HG03135 (cell line): ENCODE measurements around the gene PDE3A.

ENCODE experiments used
- ATAC-seq: cut with Tn5 transposase; IDR thresholded peaks from one replicate; pipeline ENCODE4 v1.9.1; 2021; ENCODE audit warnings: mild to moderate bottlenecking, moderate library complexity; ENCODE audit not compliant: unreplicated experiment

PDE3A gene

GRCh38 chr12:20657496-20657895 is 289.2 kb downstream of the PDE3A start:
- ATAC-seq = no peak

DNA sequence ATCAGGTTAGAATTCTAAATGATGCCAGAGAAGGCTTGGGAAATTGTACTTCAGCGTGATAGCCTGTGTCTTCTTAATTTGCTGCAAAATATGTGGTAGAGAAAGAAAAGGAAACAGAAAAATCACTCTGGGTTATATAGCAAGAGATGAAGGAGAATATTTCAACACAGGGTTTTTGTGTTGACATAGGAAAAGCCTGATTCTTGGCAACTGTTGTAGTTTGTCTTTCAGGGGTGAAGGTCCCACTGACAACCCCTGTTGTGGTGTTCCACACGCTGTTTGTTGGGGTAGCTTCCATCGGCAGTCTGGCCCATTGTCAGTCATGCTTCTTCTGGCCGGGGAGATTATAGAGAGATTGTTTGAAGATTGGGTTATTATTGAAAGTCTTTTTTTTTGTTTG is 313.0 kb downstream of the PDE3A start:
- ATAC-seq = no peak

DNA sequence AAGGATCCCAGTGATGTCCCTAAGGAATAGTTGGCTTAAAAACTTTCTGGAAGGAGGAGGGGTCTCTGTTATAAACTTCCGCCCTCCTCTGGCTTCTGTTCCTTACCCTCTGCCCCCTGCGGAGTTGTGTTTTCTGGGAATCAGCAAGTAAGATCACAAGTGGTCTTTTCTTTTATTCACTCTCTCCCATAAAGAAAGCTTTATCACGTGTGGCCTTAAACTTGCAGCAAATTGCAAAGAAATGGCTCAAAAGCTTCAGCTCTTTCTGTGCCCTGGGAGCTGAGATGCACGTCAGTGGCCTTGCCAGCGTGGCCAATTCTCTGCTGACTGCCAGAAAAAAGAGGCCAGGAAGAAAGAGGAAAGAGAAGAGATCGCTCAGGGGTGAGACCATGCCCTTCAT is 326.9 kb downstream of the PDE3A start, which contains the start of gene SLCO1C1:
TSS of gene SLCO1C1 (plus strand) at position 101 of the 400 bp plus-strand sequence. CDS start 4,245 bp downstream, outside the sequence.
- ATAC-seq = no peak

DNA sequence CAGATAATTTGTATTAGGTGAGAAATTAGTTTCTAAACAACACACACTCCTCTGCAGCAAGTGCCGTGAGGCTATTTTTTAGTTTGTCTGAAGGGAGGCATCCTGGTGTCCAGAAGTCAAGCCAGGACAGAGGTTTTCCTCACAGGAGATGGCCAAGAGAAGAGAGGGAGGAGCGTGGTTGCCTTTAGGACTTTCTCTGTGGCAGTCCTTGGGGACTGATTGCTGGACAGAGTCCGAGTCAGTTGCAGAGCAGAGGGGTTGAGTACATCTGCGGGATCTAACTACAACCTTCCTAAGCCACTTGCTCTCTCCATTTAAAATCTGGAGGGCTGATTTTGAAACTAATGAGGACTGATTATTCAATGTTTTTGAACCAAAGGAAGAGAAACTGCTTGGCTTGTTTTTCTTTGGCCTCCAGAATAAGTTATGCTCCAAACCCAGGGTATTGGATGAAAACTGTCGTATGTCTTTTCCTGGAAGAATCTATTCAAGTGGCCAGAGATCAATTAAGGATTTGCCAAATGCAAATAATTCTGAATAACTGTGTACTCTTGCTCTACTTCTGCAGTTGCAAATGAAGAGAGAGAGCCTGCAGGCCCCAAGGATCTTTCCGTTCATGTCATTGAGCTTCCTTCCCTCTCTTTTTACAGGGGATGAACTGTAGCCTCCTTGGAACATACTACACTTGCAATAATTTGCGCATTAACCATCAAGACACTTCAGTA is 328.0 kb downstream of the PDE3A start:
- ATAC-seq = no peak

- no peak for ATAC-seq
Observed at GRCh38 chr12:20701106-20701505, 332.8 kb downstream of the PDE3A start.

GRCh38 chr12:20704860-20705259 is 336.5 kb downstream of the PDE3A start:
- ATAC-seq = no peak

DNA sequence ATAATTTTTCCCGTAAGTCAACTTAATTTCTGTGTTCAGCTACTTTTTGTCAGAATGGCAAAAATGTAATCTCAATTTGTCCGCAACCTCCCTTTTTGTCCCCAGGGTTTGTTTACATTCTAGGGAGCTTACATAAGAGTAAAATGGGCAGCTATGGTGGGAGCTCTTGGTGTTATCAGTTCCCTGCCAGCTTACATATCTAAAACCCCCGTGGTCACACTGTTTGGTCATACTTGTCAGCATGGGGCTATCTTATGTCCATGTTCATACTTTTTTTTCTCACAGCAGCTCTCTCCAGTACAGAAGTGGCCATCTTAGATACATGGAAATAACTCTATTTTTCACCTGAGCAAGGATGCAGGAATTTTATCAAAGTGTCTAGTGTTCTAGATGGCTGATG is 343.5 kb downstream of the PDE3A start:
- ATAC-seq = no peak

GRCh38 chr12:20716037-20716436 is 347.7 kb downstream of the PDE3A start:
- no peak for ATAC-seq

DNA sequence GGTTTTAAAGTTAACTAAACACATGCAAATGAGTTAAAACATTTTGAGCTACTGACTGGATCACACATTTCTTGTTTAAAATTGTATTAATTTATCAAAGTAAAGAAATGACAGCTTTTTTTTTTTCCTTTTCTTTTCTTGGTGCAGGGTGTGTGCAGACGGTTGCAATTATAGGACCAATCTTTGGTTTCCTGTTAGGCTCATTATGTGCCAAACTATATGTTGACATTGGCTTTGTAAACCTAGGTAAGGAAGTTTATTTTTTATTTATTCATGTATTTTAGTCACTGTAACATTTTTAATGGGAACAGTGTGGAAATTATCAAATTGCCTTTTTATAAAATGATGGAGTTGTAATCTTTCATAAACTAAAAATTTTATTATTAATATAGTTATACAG is 348.6 kb downstream of the PDE3A start:
- no peak for ATAC-seq

DNA sequence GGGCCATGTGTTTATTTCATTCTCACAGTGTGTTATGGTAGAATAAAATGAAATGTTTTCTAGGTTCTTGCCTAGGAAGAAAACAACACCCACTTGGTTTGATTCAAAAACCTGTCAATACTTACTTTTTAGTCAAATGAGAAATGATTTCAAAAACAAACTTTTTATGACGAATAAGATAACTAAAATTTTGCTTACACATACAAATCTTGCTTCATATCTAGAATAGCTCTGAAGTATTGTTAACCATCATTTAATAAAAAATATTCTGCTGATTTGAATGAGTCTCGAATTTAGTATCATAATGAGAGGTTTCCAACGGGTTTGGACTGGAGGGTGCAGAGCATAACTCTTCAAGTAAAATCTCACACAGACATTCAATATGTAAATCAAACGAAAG is 350.0 kb downstream of the PDE3A start:
- ATAC-seq = no peak

GRCh38 chr12:20722142-20722541 is 353.8 kb downstream of the PDE3A start:
- ATAC-seq = no peak

DNA sequence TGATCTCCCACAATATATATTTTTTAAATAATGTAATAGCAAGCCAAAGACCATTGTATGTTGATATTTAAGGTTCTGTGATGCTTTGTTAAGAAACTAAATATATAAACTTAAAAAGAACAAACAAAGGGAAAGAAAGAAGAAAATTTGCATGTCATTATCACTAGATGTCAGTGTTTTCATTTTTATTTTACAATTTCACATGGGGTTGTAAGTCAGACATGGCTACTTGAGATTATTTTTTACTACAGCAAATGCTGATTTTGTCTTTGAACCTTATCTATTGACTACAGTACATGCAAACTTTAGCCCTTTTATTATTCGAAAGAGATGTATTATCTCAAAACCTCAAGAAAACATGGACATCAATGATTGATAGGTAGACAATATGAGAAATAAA is 362.9 kb downstream of the PDE3A start:
- ATAC-seq = no peak
